Spinal cord (tissue), 10 donors: ENCODE results near the gene SUMO2. TPM values are rescaled to one million over a fixed set of nuclear protein-coding genes. Genes with fewer than 3 reads are reported as not detected.
"Not testable (repeated sequence)": the region's sequence is repeated elsewhere in the genome, so short reads cannot be mapped to it uniquely, and the experiment has no call there.

Experiments
- DNase-seq, 6 donors: peaks; one replicate each; pipeline versions ENCODE4 v3.0.0 to v3.0.0-alpha.2; 2013 to 2015; ENCODE audit warnings: low spot score in 6 of 6, low read depth in 4 of 6
- H3K27ac ChIP-seq: one replicate; pipeline ENCODE4 v1.5.1; 2013; ENCODE audit warnings: low read depth, low read length, control low read depth
- H3K27me3 ChIP-seq: one replicate; pipeline ENCODE4 v1.6.1; 2013; ENCODE audit warnings: low read length; ENCODE audit not compliant: control insufficient read depth, insufficient read depth
- H3K36me3 ChIP-seq: one replicate; pipeline ENCODE4 v1.6.1; 2013; ENCODE audit warnings: low read length; ENCODE audit not compliant: control insufficient read depth, insufficient read depth
- H3K4me1 ChIP-seq: one replicate; pipeline ENCODE4 v1.6.1; 2013; ENCODE audit warnings: low read length; ENCODE audit not compliant: control insufficient read depth, insufficient read depth
- H3K4me3 ChIP-seq: one replicate; pipeline ENCODE4 v1.5.1; 2013; ENCODE audit warnings: low read depth, low read length, control low read depth
- H3K9me3 ChIP-seq: one replicate; pipeline ENCODE4 v1.6.1; 2013; ENCODE audit warnings: low read length; ENCODE audit not compliant: control insufficient read depth, insufficient read depth
- WGBS: methylation state at CpG from one replicate; pipeline ENCODE4 v1.1.5; 2013; ENCODE audit warnings: missing lambda C conversion rate; ENCODE audit not compliant: insufficient coverage; 5-methylcytosine and 5-hydroxymethylcytosine counted together
- polyA plus RNA-seq, 2 donors: library from polyadenylated mRNA; unstranded; fragments of 120-200 nt; gene quantifications; one replicate each; pipeline ENCODE4 v1.2.1, GENCODE V29; 2013; ENCODE audit not compliant: insufficient read length in 2 of 2
- total RNA-seq, 2 donors: library from RNA; depleted of rRNA in 1 of 2; stranded (reverse); fragments of 120-200 nt in 1 of 2; fragments of >200 nt in 1 of 2; gene quantifications; one replicate each; pipeline versions ENCODE4 v1.2.3 to v1.2.4, GENCODE V29; 2013 to 2014
- donor health status: healthy.

SUMO2 gene
- total and polyA plus RNA-seq, 4 donors = 133 to 562 (median 459) TPM

DNA sequence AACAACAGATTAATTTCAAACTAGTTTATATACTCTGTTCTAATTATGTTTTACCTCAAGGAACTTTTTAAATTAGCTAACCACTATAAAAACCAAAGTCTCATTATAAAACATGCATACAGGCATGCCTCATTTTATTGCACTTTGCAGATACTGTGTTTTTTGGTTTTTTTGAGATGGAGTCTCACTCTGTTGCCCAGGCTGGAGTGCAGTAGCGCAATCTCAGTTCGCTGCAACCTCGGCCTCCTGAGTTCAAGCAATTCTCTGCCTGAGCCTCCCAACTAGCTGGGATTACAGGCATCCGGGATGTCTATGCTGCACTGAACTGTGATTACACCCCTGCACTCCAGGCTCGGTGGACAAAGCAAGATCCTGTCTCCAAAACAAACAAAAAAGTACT is 19.7 kb downstream of the SUMO2 start:
- Histone ChIP-seq H3K36me3 (peaks cover 59% of the 10 kb centered on the region), H3K4me3 (no peak overlapping the region), H3K27ac (no peak overlapping the region), H3K27me3 (no peaks in the 10 kb centered on the region), H3K4me1 (no peaks in the 10 kb centered on the region), H3K9me3 (no peaks in the 10 kb centered on the region)
- no peak for DNase-seq
- 91% methylated on average over 5 of the region's 5 CpGs for WGBS

DNA sequence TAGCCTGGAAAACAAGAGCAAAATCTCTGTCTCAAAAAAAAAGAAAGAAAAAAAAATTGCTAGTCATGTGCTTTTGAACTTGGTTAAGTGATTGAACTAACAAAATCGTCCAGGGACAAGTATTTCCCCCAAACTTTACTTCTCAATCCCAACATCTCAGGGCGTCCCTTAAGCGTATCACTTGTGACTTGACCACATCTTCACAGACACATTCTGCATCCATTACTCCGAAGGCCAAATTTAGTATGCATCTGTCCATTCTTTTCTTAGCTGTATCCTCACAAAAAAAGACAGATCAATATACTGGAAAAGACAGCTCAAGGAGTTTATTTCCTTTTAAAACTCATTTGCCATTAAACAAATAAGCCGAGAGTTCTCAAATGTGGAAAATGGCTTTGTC is 22.5 kb downstream of the SUMO2 start:
- Histone ChIP-seq H3K36me3 (peaks cover 48% of the 10 kb centered on the region), H3K9me3 (no peaks in the 10 kb centered on the region), H3K4me1 (no peaks in the 10 kb centered on the region), H3K27ac (no peak overlapping the region), H3K4me3 (no peak overlapping the region), H3K27me3 (no peaks in the 10 kb centered on the region)
- no peak for DNase-seq
- WGBS = 94% methylated on average over 3 of the region's 5 CpGs

DNA sequence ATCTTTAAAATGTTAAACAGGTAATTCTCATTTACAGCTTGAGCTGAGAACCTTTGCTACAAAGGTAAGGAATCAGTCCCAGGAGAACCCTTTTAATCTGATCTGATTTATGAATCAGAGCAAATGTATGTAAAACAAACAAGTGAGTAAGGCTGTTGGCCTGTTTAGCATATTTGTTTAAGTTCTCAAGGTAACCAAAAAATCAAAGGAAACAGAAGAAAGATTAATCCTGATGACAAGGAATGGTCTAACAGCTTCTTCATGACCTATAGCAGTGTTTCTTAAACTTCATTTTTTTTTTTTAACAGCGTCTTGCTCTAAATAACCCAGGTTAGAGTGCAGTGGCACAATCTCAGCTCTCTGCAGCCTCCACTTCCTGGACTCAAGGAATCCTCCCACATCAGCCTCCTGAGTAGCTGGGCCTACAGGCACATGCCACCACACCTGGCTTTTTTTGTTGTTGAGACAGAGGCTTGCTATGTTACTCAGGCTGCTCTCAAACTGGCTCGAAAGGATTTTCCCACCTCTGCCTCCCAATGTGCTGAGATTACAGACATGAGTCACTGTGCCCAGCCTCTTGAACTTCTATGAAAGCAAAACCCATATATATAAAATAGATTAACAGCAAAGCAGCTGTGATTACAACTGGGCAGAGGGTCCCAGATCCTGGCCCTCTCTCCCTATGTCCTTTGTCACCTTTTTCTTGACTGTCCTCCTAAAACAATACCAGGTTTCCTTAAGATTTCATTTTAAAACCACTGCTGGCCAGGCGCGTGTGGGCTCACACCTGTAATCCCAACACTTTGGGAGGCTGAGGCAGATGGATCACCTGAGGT is 23.3 kb downstream of the SUMO2 start:
- no peaks in the 10 kb centered on the region for H3K9me3 ChIP-seq
- H3K36me3 ChIP-seq = peaks cover 40% of the 10 kb centered on the region
- H3K4me1 ChIP-seq = no peaks in the 10 kb centered on the region
- H3K27ac ChIP-seq = no peak overlapping the region
- WGBS = 100% methylated on average over 1 of the region's 4 CpGs
- H3K27me3 ChIP-seq = no peaks in the 10 kb centered on the region
- DNase-seq = no peak
- no peak overlapping the region for H3K4me3 ChIP-seq

DNA sequence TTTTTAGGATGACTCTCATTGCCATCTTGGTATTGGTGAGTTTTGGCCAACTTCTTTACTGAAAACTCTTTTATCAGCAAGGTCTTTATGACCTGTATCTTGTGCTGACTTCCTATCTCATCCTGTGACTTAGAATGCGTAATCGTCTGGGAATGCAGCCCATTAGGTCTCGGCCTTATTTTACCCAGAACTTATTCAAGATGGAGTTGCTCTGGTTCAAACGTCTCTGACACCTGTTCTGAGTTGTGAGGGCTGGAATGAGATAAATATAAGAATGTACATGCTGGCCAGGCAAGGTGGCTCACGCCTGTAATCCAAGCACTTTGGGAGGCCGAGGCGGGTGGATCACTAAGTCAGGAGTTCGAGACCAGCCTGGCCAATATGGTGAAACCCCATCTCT is 24.3 kb downstream of the SUMO2 start:
- H3K4me1 ChIP-seq, H3K27ac ChIP-seq, H3K27me3 ChIP-seq, DNase-seq, H3K4me3 ChIP-seq, H3K9me3 ChIP-seq: not testable (repeated sequence)
- peaks cover 33% of the 10 kb centered on the region for H3K36me3 ChIP-seq
- WGBS = 96% methylated on average over 4 of the region's 8 CpGs

DNA sequence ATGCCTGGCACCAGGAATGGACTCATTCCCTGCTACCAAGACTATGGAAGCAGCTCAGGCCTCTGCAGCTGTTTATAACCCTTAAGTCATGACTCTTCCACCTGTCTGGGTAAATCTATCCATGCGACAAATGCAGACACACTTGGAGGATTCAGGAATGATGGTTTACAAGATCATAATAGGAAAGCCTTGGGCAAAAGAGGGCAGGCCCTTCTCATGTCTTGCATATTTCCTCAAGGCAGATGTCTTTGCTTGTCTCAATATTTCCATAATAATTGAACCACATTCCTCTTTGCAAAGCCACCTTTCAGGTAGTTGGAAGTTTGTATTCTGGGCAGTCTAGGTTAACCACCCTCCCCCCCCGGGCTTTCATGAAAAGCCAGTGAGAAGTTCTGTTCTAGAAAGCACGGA is 27.6 kb downstream of the SUMO2 start:
- peaks cover 21% of the 10 kb centered on the region for H3K36me3 ChIP-seq
- H3K4me3 ChIP-seq = no peak overlapping the region
- H3K27ac ChIP-seq = no peak overlapping the region
- no CpG with 5 or more reads among the region's 3 CpGs for WGBS
- no peaks in the 10 kb centered on the region for H3K27me3 ChIP-seq
- peaks cover 18% of the 10 kb centered on the region for H3K4me1 ChIP-seq
- no peaks in the 10 kb centered on the region for H3K9me3 ChIP-seq
- DNase-seq = no peak

DNA sequence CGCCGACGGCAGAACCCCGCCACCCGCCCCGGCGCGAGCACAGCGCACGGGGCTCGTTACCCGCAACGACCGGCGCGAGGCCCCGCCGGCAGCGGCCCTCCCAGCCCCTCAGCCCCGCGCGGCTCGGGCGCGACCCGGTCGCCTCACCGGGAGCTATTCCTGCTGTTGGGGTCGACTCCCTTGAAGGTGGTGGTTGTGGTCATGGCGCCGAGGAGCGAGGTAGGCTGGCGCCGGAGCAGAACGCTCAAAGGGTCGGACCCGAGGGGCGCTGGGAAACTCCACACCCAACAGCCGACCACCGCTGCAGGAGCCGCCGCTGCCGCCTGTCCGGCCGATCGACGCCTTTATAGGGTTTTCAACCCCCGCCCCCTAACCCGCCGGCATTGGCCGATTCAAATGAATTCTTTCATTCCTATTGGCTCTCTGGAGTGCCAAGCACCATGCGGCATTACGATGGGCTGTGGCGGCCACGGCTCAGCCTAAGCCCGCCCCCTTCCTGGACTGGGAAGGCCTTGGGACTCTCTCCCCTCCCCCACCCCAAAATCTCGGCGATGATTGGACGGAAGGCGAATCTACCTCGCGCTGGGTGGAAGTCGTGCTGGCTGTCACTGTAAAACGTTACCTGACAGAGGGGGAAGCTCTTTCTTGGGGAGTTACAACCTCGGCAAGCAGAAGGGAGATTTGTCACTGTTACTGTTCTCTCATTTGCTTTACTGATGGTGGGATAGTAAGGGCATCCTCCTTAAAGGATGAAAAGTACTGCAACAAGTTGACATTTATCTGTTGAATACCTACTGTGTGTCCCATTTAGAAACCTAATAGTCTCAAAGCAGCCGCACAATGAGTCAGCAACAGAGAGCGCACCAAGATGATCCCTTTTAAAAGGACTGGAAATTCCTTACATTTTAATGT is 28.3 kb downstream of the SUMO2 start, which contains the start of gene JPT1:
JPT1 (minus strand) TSS at position 318 of the 912 bp plus-strand sequence; CDS start at position 203, 115 bp downstream.
- Histone ChIP-seq H3K27ac (peak within 1 kb of the TSS; percentile 83), H3K27me3 (no peaks in the 10 kb centered on the region), H3K36me3 (peaks cover 15% of the 10 kb centered on the region), H3K4me1 (peaks cover 18% of the 10 kb centered on the region), H3K4me3 (peak within 1 kb of the TSS; percentile 85), H3K9me3 (no peaks in the 10 kb centered on the region)
- WGBS = under 1% methylated on average over 44 of the region's 67 CpGs
- DNase-seq = peak; percentile 85 to 100 (median 98)

DNA sequence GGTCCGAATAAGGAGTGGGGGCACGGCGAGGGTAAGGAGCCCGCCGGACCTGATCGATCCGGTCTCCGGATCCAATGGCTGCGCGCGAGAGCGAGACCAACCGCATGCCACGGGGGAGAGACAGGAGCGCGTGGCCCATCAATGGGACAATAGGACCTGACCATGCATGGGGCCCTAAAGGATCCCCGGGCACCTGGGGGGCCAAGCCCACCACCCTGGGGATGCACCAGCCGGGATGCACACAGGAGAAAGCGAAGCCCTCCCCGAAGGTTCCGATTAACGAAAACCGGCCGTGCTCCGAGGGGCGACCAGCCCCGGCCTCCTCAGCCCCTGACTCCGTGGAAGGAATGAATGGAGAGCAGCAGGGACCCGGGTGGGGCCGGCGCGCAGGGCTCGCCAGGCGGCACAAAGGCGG is 29.0 kb downstream of the SUMO2 start:
- peak overlapping the region; percentile 85 for H3K4me3 ChIP-seq
- peak in 2 of 6 donors; percentile 33 to 82 for DNase-seq

DNA sequence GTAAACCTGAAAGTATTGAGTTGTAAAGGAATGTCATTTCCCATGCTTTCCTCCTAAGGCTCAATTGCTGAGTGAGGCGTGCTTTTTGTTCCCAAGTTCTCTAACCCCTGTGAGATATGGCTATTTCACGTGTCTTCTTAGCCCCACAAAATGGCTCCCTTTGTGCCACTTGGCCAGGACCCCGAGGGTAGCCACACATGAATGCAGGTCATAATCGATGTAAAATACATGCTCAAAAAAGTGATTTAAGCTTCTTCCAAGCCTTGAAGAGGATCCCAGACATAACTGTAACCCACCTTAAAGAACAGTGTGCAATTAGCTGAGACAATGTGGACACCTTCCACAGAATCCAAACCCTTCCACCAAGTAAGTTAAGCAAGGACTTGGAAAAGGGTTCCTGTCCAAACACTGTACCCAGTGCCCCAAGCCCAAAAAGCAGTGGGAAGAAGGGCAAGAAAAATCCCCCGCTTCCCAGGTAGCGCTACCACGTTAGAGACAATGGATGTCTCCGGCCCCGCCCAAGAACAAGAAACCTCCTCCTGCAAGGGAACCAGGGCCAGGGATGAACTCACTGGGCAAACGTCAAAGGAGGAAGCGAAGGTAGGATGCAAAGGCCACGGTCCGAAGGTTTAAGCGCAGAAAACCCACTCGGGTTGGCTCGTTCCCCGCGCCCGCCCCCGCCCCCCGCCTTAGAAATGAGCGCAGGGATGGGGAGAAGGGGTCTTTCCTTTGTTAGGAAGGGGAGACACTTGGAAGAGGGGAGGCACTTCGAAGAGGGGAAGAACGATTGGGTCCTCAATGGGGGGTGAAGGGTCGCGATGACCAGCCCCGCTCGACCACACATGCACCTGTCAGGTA is 29.6 kb downstream of the SUMO2 start:
- Histone ChIP-seq H3K27me3 (no peaks in the 10 kb centered on the region), H3K9me3 (no peaks in the 10 kb centered on the region), H3K4me1 (peaks cover 18% of the 10 kb centered on the region), H3K27ac (peak overlapping the region; percentile 83), H3K36me3 (peaks cover 12% of the 10 kb centered on the region), H3K4me3 (peak overlapping the region; percentile 85)
- WGBS = 0% methylated on average over 27 of the region's 28 CpGs
- DNase-seq = peak in 3 of 6 donors; percentile 33 to 85 (median 77)

More for the DNA sequence above, 29.0 kb downstream of the SUMO2 start:
- H3K27me3 ChIP-seq = no peaks in the 10 kb centered on the region
- H3K4me1 ChIP-seq = peaks cover 18% of the 10 kb centered on the region
- H3K36me3 ChIP-seq = peaks cover 12% of the 10 kb centered on the region
- under 1% methylated on average over 35 of the region's 35 CpGs for WGBS
- no peaks in the 10 kb centered on the region for H3K9me3 ChIP-seq
- H3K27ac ChIP-seq = peak overlapping the region; percentile 83

DNA sequence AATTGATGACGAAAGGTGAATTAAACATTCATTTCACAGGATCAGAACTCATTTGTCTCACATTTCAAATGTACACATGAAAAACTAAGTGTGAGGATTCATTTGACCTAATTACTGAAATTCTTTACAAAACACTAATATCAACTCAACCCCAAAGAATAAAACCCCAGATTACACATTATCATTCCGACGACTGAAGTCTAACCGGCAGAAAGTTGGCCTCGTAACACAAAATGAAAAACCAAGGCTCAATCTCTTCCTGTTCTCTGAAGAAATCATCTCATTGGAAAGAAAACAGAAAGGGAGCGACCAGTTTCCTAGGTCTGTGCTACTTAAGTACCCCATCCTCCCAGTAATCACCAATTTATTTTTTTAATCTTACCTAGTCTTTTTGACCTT is 30.2 kb downstream of the SUMO2 start:
- Histone ChIP-seq H3K9me3 (no peaks in the 10 kb centered on the region), H3K4me3 (peak overlapping the region; percentile 85), H3K36me3 (peaks cover 11% of the 10 kb centered on the region), H3K27me3 (no peaks in the 10 kb centered on the region), H3K27ac (peak overlapping the region; percentile 40), H3K4me1 (peaks cover 18% of the 10 kb centered on the region)
- WGBS = 25% methylated on average over 4 of the region's 6 CpGs
- peak in 1 of 6 donors; percentile 27 for DNase-seq
